ENCODE results near the gene GJC1.

GJC1 gene

GRCh38 chr17:44754276-44754675 is 75.8 kb downstream of the GJC1 start:
- DNase-seq (ENCODE audit: low spot score), result no peak
- no peak for TF ChIP-seq CTCF (IDR thresholded peaks at IDR 0.05; ENCODE audit: extremely low read depth, missing control alignments)

DNA sequence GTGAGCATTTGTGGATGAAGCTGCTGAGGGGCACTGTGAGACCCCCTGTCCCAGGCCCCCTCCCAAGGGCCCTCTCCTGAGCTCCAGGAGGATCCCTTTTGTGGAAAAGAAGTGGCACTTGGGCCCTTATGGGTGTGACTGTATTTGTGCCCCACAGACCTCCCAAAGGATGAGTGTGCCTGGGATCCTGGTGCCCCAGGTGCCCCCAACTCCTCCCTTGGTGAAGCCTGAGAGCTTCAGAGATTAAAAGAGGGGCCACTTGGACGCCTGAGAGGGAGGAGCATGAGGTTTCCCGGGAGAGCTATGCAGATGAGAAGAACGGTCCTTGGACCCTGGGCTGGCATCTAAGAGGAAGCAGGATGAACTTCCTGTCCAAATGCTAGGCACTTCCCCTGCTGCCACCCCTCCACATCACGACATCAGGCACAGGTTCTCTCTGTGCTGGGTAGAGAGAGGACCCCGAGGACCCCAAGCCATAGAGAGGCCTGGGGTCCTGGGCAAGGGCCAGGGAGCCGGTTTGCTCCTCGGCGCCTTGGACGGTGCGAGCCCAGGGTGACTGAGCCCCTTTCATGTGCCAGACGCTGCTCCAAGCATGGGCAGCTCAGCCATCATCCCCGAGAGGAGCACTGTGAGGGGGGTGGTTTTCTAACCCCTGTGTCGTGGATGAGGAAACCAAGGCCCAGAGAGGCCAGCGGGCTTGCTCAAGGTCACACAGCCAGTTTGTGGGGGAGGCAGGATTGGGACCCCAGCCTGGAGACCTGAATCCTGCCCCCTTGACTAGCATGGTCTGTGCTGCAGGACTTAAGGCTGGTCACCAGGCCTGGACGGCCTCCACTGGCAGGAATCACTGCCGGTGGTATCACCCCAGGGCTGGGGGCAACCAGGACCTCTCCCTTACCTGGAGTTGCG is 76.9 kb downstream of the GJC1 start:
- DNase-seq (ENCODE audit: low spot score), result no peak
- no peak for TF ChIP-seq CTCF (IDR thresholded peaks at IDR 0.05; ENCODE audit: extremely low read depth, missing control alignments)

DNA sequence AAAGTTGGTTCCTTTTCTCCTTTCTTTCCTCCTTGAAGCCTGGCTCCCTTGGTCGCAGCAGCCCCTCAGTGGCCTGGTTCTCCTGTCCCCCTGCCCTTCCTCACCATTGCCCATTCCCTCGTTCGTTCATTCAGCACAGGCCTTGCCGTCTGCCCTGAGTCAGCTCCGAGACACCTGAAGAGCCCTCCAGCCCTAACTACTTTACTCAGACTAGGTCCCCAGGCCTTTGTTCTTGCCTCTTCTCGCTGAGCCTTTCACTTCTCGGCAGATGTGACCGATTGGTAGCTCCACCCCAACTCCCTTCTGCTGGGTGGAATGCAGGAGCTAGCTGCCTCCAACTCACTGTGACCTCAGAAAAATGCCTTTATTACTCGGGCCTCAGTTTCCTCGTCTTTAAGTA is 78.3 kb downstream of the GJC1 start:
- TF ChIP-seq CTCF (IDR thresholded peaks at IDR 0.05; ENCODE audit: extremely low read depth, missing control alignments), result no peak

DNA sequence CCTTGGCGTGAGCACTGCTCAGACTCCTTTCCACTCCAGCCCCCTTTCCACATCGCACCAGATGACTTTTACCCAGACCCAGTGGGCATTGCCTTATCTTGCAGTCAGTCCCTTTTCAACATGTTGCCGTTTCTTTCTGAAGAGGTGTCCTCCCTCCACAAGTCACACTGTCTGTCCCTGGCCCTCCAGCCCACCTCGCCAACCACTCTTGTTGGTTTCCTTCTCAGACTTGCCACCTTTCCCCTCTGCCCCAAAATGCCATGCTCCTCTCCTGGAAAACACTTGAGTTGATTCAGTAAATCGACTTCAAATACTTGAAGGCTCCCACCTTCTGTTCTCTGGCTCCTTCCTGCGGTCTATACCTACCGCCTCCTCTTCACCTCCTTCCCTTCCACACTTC is 78.8 kb downstream of the GJC1 start:
- no peak for DNase-seq (ENCODE audit: low spot score)
- no peak for TF ChIP-seq CTCF (IDR thresholded peaks at IDR 0.05; ENCODE audit: extremely low read depth, missing control alignments)

More for the DNA sequence above, 78.3 kb downstream of the GJC1 start:
- DNase-seq (ENCODE audit: low spot score), result no peak

GRCh38 chr17:44749980-44750318 is 80.1 kb downstream of the GJC1 start:
- DNase-seq (ENCODE audit: low spot score), result no peak
- TF ChIP-seq CTCF (IDR thresholded peaks at IDR 0.05; ENCODE audit: extremely low read depth, missing control alignments), result no peak

GRCh38 chr17:44749076-44749979 is 80.8 kb downstream of the GJC1 start:
- no peak for DNase-seq (ENCODE audit: low spot score)
- TF ChIP-seq CTCF (IDR thresholded peaks at IDR 0.05; ENCODE audit: extremely low read depth, missing control alignments), result no peak
